Upper lobe of left lung (tissue), 4 donors: Measurements from ENCODE around the gene UBE2E1.

Source experiments
- EP300 ChIP-seq, 4 donors: sonication (generic); formaldehyde crosslinking; IDR thresholded peaks; one replicate each; pipeline ENCODE4 v1.5.1; 2017; ENCODE audit warnings: antibody characterized with exemption in 4 of 4, control low read depth in 2 of 4
- TF ChIP-seq, protein P1 (sequence below), 6 experiments: fragments of 450-650 bp in 4 of 6; fragments of 200-600 bp in 2 of 6; sonication (generic) in 2 of 6; IDR thresholded peaks; one replicate each; pipeline ENCODE4 v1.5.1; 2016 to 2019; ENCODE audit warnings: antibody characterized with exemption in 6 of 6

- TF ChIP-seq, protein P1, sequence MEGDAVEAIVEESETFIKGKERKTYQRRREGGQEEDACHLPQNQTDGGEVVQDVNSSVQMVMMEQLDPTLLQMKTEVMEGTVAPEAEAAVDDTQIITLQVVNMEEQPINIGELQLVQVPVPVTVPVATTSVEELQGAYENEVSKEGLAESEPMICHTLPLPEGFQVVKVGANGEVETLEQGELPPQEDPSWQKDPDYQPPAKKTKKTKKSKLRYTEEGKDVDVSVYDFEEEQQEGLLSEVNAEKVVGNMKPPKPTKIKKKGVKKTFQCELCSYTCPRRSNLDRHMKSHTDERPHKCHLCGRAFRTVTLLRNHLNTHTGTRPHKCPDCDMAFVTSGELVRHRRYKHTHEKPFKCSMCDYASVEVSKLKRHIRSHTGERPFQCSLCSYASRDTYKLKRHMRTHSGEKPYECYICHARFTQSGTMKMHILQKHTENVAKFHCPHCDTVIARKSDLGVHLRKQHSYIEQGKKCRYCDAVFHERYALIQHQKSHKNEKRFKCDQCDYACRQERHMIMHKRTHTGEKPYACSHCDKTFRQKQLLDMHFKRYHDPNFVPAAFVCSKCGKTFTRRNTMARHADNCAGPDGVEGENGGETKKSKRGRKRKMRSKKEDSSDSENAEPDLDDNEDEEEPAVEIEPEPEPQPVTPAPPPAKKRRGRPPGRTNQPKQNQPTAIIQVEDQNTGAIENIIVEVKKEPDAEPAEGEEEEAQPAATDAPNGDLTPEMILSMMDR (IDR thresholded peaks at IDR 0.05) = no peak
- no peak for TF ChIP-seq EP300 (IDR thresholded peaks at IDR 0.05)
Observed at GRCh38 chr3:23832523-23832922, 26.8 kb downstream of the UBE2E1 start.
